Left kidney (tissue), 8 donors: ENCODE data around the gene ATP5PD. TPM values are rescaled to one million over a fixed set of nuclear protein-coding genes. Genes with fewer than 3 reads are reported as not detected.

Source experiments
- DNase-seq: peaks from one replicate; pipeline ENCODE4 v3.0.0-alpha.2; 2013
- long read RNA-seq, 8 donors: transcript quantifications; one replicate each; lab custom pipeline, GENCODE V29; 2026
- polyA plus RNA-seq: library from polyadenylated mRNA; unstranded; fragments of 120-200 nt; gene quantifications from one replicate; pipeline ENCODE4 v1.2.1, GENCODE V29; 2013; ENCODE audit not compliant: insufficient read length

The ATP5PD gene
- polyA plus RNA-seq = 325 TPM
- long read RNA-seq, donor 1, transcript ATP5PD-201 (6 exons, 603 nt) = major isoform, 183 of 350 reads
- long read RNA-seq, donor 1, transcript ATP5PD-204 (2 exons, 2,191 nt) = minor isoform, 46 of 350 reads
- long read RNA-seq, donor 1, partial matches to known transcripts = 102 of 350 reads
- long read RNA-seq, donor 1, other reads (novel, unspliced or antisense) = 15 of 350 reads
- long read RNA-seq, donor 2, transcript ATP5PD-201 (6 exons, 603 nt) = major isoform, 126 of 246 reads
- long read RNA-seq, donor 2, transcript ATP5PD-204 (2 exons, 2,191 nt) = minor isoform, 27 of 246 reads
- long read RNA-seq, donor 2, partial matches to known transcripts = 80 of 246 reads
- long read RNA-seq, donor 2, other reads (novel, unspliced or antisense) = 9 of 246 reads
- long read RNA-seq, donor 3, transcript ATP5PD-204 (2 exons, 2,191 nt) = minor isoform, 25 of 243 reads
- long read RNA-seq, donor 3, transcript ATP5PD-201 (6 exons, 603 nt) = major isoform, 133 of 243 reads
- long read RNA-seq, donor 3, partial matches to known transcripts = 78 of 243 reads
- long read RNA-seq, donor 3, other reads (novel, unspliced or antisense) = 6 of 243 reads
- long read RNA-seq, donor 4, transcript ATP5PD-201 (6 exons, 603 nt) = major isoform, 24 of 54 reads
- long read RNA-seq, donor 4, transcript ATP5PD-204 (2 exons, 2,191 nt) = minor isoform, 12 of 54 reads
- long read RNA-seq, donor 4, partial matches to known transcripts = 18 of 54 reads
- long read RNA-seq, donor 4, other reads (novel, unspliced or antisense) = 0 of 54 reads
- long read RNA-seq, donor 5, transcript ATP5PD-204 (2 exons, 2,191 nt) = minor isoform, 25 of 578 reads
- long read RNA-seq, donor 5, transcript ATP5PD-201 (6 exons, 603 nt) = major isoform, 310 of 578 reads
- long read RNA-seq, donor 5, transcript ATP5PD-205 (2 exons, 979 nt) = minor isoform, 6 of 578 reads
- long read RNA-seq, donor 5, partial matches to known transcripts = 201 of 578 reads
- long read RNA-seq, donor 5, other reads (novel, unspliced or antisense) = 34 of 578 reads
- long read RNA-seq, donor 6, transcript ATP5PD-201 (6 exons, 603 nt) = major isoform, 148 of 268 reads
- long read RNA-seq, donor 6, transcript ATP5PD-204 (2 exons, 2,191 nt) = minor isoform, 33 of 268 reads
- long read RNA-seq, donor 6, partial matches to known transcripts = 79 of 268 reads
- long read RNA-seq, donor 6, other reads (novel, unspliced or antisense) = 7 of 268 reads
- long read RNA-seq, donor 7, transcript ATP5PD-201 (6 exons, 603 nt) = major isoform, 228 of 448 reads
- long read RNA-seq, donor 7, transcript ATP5PD-205 (2 exons, 979 nt) = minor isoform, 7 of 448 reads
- long read RNA-seq, donor 7, transcript ATP5PD-204 (2 exons, 2,191 nt) = minor isoform, 35 of 448 reads
- long read RNA-seq, donor 7, partial matches to known transcripts = 144 of 448 reads
- long read RNA-seq, donor 7, other reads (novel, unspliced or antisense) = 33 of 448 reads
- long read RNA-seq, donor 8, transcript ATP5PD-204 (2 exons, 2,191 nt) = minor isoform, 9 of 126 reads
- long read RNA-seq, donor 8, transcript ATP5PD-201 (6 exons, 603 nt) = major isoform, 75 of 126 reads
- long read RNA-seq, donor 8, partial matches to known transcripts = 28 of 126 reads
- long read RNA-seq, donor 8, other reads (novel, unspliced or antisense) = 13 of 126 reads

DNA sequence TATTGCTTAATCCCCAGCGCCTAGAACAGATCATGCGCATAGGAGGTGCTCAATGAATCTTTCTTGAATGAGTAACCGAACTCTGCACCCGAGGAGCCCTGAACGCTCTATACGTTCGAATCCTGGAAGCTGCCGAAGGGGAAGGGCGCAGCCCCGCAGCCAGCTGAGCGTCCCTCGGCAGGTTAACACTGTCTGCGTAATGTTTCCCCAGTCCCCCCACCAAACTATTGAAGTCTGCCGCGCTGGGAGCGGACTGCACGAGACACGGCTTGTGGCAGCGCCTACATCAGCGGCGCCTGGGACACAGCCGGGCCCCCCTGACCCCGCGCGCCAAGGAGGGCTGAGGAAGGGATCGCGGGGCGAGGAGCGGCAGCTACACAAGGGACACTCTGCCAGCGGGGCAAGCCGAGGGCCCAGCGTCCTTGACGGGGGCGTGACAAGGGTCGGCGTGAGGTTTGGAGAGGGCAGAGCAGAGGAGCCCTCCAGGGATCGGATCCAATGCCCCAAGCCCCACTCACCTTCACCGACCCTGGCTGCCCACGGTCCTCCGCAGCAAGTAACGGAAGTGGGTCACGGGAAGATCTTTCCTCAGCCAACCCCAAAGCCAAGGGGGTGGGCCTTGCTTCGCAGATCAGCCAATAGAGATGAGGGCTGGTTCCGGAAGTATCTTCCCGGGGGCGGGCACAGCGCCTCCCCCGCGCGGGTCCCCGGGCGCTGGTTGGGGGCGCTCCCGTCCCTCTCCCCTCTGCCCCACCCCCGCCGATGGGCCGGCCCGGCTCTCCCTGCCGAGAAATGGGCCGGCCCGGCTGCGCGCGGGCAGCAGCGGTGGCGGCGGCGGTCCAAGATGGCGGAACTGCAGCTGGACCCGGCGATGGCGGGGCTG lies at the start of gene ATP5PD, which contains the start of gene KCTD2:
ATP5PD (minus strand) TSS at position 563 of the 883 bp plus-strand sequence. CDS start 4,319 bp downstream, outside the sequence.
KCTD2 (plus strand) TSS at position 819 of the 883 bp plus-strand sequence; CDS start at position 845, 26 bp downstream.
- DNase-seq = peak; percentile 95

DNA sequence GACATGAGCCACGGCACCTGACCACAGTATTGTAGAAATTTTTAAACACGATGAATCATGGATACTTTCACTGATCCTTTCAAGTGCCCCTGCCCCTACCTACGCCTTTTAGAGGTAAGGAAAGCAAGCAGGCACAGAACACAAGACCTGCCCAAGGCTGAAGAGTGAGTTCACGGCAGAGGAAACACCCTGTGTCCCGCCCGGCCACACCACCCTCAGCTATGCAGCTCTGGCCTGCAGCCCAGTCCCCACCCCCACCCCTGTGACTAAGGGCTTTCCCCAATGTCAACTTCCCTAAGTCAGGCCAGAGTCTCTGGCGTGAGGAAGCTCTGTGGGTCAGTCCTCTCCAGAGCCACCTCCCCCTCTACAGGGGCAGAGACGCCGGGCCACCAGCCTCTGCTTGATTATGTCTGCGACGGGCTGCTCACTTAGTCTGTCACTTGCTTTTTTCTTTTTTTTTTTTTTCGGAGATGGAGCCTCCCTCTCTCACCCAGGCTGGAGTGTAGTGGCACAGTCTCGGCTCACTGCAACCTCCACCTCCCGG lies 49.4 kb upstream of the ATP5PD start:
- no peak for DNase-seq

DNA sequence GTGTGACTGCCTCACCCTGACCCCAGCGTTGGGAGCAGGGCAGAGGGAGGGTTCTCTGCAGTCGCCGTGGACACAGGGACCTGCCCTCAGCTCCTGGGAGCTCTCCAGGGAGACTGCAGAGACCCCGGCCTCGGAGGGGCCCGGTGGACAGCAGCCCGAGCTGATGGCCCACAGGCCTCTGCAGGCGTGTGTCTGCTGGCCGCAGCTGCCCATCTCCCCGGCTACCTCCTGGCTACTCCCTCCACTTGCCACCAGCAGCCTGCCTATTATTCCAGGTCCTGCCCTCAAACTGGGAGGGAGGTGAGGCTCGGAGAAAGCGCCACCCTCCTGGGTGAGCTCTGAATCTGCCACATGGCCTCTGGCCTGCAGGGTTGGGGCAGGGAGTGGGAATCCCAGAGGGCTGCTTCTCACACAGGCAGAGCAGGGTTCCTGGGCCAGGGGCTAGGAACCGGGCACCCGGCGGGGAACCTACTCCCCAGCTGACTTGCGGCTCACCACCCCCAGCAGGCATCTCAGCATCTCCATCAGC lies 48.2 kb upstream of the ATP5PD start:
- no peak for DNase-seq

DNA sequence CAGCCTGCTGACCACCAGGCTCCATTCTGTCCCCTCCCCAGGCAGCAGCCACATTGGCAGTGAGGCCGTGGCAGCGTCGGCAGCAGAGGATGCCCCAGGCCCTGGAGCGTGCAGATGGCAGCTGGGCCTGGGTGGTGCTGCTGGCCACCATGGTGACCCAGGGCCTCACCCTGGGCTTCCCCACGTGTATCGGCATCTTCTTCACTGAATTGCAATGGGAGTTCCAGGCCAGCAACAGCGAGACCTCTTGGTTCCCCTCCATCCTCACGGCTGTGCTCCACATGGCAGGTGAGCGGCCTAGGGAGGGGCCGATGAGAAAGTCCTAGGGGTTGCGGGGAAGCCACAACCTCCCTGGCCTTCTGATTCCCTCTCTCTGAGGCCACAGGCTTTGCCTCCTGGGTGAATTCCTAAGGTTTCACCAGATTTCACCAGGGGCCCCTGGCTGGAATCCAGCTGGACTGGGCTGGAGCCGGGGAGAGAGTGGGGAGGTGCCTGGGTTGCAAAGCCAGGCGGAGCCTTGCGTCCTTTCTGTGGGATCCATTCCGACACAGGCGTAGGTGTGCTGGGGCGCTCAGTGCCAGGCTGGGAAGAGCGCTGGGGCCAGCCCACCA lies 46.9 kb upstream of the ATP5PD start:
- no peak for DNase-seq

DNA sequence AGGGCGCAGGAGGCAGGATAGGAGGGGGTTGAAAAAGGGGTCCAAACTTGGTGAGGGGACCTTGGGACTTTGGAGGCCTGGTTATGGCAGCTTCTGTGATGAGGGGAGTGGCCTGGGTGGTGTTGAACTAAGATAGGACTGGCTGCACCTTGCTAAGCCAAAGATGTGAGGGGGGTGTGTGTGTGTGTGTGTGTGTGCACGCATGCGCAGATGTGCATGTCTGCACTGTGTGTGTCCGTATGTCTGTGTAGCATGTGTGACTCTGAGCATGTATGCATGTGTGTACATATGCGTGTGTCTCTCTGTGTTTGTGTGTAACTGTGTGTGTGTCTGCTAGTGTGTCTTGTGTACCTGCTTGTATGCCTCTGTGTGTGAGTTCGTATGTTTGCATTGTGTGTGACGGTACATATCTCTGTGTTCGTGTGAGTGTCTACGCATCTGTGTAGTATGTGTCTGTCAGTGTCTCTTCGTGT lies 45.1 kb upstream of the ATP5PD start:
- no peak for DNase-seq

DNA sequence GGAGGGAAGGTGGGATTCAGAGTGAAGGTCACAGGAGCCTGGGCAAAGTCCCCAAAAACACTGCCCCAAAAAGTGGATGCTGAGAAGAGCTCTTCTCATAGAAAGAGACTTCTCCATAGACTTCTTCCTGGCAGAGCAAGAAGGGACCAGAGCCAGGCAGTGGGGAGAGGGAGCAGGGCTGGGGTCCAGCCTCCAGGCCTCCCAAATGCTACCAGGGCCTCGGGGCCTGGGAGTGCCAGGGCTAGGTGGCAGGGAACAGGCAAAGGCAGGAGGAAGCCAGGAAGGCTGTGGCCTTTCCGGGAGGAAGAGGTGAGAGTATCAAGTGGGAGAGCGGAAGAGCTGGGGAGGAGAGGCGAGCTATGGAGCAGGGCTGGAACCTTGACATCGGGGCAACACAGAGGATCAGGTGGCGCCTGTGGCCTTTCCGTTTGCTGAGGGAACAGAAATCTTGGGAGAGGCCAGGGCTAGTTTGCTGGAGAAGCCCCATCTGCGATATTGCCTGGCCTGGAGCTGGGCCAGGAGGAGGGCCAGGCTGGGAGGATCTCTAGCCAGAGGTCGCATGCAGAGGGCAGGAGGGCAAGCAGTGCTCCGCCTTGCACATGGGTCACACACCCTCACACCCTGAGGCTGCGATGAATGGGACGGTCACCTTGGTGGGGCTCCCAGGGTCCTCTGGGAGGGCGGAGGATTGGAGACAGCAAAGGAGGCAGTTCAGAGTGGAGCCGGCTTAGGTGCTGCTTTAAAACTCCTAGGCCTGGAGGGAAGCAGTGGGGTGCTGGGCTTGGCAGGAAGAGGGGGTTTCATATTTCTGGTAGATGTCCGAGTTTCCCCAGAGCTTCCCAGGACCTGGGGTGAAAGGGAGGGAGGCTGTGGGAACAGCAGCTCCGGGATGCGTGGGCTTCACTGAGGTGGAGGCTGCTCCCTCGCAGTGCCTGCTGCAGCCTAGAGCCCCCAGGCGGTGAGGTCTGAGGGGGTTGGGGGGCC lies 44.4 kb upstream of the ATP5PD start:
- no peak for DNase-seq

DNA sequence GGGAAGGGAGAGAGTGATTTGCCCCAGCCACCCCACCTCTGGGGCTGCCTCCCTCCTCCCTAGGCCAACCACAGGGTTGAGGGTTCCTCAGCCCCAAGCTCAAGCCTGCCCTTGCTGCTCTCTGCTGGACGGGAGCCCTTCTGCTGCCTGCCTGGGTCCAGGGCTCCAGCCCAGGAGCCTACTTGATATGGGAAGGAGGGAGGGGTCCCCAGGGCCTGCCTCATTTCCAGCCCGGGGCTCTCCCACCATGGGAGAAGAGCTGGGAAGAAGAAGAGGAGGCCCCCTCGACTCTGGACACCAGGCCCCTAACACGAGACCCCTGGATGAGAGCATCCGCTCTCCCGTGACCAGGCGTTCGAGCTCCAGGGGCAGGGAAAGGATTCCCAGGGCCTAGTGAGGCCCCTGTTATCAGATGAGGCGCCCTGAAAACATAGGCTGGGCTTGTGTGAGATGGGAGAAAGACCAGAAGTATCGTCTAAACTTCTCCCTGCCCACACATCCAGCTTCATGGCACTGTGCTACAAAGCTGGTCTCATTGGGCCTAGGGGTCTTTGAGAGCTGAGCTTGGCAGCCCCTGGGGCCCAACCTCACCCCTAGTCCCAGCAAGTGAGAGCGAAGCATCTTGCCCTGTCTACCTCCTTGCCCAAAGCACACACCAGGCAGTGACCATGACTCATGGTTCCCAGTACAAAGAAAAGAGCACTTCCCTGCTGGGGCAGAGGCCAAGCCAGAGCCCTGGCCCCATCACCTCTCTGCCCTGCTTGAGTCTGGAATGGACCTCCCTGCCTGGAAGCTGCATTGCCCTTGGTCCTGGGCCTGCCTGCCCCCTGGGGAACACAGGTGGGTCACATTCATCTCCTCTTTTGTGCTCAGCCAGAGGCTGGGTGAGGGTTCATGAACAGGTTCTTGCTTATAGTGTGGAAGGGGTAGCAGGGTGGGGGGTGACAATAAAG lies 42.0 kb upstream of the ATP5PD start:
- DNase-seq = no peak

DNA sequence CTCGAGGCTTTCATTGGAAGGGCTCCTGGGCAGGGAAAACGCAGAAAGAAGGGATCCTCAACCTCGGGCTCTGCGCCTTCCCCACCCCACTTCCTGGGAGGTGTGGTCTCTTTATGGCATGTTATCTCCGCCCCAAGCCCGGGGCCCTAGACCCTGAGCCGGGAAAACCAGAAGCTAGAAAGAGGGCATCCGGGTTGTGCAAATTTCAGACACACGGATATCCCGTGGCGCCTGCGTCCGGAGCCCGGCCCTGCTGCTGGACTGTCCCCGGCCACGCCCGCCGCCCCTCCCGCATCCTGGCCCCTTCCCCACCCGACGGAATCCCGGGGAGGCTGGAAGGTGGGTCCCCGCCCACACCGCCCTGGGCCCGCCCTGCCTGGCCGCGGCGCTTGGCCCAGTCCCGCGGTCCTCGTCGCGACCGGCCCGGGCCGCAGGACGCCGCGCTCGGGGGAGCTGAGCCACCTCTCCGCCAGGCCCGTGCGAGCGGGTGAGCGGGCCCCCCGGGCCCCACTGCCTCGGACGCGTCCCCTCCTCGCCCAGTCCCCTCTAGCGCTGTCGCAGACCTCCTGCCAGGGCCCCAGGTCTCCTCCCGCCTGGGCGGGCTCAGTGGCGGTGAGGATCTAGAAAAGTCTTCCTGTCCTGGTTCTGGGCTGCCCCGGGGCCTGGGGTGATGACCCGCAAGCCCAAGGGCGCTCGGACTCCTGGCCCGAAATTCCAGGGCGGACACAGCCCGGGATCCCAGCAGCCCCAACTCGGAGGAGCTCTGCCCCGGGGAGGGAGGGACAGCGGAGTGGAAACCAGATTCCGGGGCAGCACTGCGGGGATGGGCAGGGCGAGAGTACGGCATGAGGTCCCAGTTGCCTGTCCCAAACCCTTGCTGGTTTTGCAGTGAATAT lies 41.0 kb upstream of the ATP5PD start, which contains the start of gene SLC16A5:
SLC16A5 (plus strand) TSS at position 397 of the 896 bp plus-strand sequence. CDS start 5,683 bp downstream, outside the sequence.
- peak; percentile 83 for DNase-seq

DNA sequence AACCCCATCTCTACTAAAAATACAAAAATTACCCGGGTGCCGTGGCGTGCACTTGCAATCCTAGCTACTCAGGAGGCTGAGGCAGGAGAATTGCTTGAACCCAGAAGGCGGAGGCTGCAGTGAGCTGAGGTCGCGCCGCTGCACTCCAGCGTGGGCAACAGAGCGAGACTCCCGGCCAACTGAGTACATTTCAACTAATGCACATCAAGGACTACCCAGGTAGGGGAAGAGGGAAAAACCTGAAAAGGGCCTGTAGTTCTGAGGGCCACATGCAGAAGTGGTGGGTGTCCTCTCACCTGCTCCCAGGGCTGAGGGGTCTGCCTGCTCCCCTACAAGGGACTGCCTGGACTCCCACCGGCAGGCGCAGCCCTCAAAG lies 40.4 kb upstream of the ATP5PD start:
- no peak for DNase-seq

DNA sequence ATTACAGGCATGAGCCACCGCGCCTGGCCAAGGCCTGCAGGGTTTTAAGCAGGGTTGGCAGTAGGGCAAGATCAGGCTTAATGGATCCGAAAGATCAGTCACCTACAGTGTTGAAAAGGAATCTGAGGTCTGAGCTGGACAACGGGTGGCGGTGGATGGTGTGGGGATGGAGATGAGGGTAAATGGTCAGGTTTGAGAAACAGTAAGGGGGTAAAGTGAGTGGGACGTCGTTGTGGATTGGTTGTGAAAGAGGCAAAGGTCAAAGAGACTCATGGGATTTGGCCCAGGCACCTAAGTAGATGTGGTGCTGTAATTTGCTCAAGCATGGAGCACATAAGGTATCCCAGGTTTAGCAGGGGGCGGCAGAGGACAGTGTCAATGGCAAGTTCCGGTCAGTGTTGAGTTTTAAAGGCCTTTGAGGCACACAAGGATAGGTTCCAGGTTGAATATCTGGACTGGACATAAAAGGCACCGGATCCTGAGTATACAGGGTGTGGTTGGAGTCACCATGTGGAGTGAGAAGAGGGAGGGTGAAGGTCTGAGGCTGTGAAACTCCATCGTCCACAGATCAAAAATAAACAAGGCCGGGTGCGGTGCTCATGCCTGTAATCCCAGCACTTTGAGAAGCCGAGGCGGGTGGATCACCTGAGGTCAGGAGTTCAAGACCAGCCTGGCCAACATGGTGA lies 39.9 kb upstream of the ATP5PD start:
- no peak for DNase-seq

DNA sequence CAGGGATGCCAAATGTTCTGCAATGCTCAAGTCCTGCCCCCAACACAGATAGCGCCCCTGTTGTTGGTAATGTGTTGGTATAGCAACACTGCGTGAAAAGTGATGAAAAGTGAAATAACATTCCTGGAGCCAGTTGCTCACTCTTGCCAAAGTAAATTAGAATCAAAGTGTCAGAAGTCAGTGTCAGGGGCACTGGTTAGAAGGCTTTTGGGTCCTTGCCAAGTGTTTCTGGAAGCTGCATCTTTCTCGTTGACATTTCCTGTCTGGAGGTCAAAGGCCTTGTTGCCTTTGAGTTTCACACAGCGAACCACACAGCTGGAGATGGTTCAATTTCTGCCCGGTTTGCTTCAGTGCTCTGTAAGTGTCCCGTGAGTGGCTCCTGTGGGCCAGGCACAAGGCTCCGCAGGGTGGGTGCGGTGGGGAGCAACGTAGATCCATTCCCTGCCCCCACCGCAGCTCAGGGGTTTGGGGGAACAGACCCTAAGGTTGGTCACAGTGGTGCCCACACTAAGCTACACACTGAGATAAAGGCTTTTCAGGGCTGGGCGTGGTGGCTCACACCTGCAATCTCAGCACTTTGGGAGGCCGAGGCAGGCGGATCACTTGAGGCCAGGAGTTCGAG lies 37.4 kb upstream of the ATP5PD start:
- no peak for DNase-seq

DNA sequence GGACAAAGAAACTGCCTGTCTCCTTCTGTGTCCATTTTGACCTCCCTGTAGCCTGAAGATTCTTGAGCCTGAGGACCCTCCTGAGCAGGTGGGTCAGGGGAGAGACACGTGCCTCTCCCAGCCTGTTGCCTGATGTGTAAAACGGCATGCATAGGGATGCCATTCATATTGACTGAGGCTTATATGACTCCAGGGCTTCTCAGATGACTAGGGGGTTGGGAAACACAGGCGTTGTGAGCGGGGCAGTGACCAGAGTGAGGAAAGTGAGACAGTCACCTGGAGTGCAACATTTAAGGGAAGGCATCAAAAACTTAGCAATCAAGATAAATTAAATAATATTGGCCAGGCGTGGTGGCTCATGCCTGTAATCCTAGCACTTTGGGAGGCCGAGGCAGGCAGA lies 35.9 kb upstream of the ATP5PD start:
- DNase-seq = no peak

DNA sequence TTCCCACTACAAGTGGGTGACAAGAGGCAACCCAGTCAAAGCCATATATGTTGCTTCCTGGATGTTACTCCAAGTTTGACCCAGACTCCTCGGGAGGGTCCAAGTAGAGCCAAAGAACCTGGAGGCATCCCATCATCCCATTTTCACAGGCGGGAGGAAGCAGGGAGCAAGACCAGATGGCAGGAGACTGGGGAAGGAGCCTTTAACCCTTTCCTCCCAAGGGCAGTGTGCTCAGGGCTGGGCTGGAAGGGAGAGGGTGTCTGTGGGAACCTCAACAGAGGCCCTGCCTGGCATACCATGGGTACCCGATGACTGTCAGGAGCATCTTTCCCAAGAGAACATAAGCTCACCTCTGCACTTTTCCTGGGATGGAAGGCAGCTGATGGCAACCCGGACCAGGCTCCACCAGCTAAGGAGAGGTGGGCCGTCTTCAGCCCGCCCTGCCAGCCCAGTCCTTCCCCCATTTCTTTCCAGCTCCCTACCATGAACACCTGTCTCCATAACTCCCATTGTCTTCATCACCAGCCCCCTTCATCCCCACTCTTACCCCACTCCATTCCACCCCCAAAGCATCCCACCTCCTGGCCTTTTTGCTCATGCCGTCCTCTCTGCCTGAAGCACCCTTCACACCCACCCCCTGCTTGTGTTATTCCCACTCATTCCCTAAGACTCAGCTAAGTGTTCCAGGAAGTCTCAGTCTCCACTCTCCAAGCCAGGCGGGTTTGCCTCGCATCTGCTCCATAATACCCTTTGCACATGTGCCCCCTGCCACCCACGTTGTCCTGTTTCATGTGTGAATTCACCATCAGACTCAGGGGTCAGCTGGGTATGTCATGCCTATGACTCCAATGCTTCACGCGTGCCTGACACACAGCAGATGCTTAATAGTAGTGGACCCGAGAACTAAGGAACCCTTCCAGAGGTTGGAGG lies 35.1 kb upstream of the ATP5PD start:
- DNase-seq = no peak
